Measurements from ENCODE around the gene BCL2L12. TPM values are rescaled to one million over a fixed set of nuclear protein-coding genes. Genes with fewer than 3 reads are reported as not detected.
A peak's percentile ranks its signal among the peaks of the same experiment; 100 is the strongest.

The BCL2L12 gene
- total and polyA plus RNA-seq, 10 donors: 7.8 to 36.7 (median 21.7) TPM

DNA sequence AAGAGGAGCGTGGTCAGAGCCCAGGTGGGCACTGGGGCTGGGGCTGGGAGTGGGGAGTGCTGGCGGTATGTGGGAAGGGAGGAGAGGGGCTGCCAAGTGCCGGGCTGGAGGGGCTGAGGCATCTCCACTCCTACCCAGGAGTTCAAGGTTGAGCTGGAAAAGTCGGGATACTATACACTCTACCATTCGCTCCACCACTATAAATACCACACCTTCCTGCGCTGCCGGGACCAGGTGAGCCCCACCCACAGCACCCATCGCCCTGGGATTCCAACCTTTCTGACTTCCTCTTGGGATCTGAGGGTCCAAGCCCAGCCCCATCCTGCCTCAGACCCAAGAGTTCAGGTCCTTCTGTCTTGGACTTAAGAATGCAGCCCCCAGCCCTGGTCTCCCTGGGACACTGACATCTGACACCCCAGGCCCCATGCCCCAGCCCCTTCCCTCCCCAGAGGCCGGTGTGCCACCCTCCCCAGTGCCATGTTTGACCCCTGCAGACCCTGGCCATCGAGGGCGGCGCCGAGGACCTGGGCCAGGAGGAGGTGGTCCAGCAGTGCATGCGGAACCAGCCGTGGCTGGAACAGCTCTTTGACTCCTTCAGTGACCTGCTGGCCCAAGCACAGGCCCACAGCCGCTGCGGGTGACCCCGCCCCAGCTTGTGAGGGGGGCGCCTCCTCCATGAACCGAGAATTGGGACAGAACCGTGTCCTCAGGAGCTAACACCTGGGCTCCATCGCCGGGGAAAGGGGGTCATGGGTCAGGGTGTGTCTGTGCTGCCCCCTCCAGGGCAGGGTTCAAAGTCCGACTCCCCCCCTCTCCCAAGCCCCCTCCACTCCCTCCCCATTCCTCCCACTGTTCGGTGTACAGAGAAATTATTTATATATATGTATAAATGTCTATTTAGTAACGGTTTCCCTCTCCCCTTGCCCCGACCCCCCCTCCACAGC is 40.5 kb upstream of the BCL2L12 start:
- intact Hi-C loops (cut with DNase I; ENCODE audit: low total_unique reads): no loop called here
- H3K36me3 ChIP-seq: peaks cover 0 to 85% (median 38%) of the 10 kb centered on the region in 6 donors
- DNase-seq: no peak
- H3K27me3 ChIP-seq (replicated peaks in 1 of 7): no peaks in the 10 kb centered on the region
- TF ChIP-seq POLR2A (IDR thresholded peaks at IDR 0.05): no peak
- peak in 1 of 3 donors; percentile 10 for TF ChIP-seq POLR2AphosphoS5 (IDR thresholded peaks at IDR 0.05)
- H3K27ac ChIP-seq: no peak overlapping the region
- H3K4me1 ChIP-seq: peaks cover 0 to under 1% (median 0%) of the 10 kb centered on the region in 6 donors
- H3K9me3 ChIP-seq: no peaks in the 10 kb centered on the region
- H3K4me3 ChIP-seq: no peak overlapping the region
- WGBS, 5 donors: 89 to 94% (median 90%) methylated on average over 12 to 27 of the region's 27 CpGs

DNA sequence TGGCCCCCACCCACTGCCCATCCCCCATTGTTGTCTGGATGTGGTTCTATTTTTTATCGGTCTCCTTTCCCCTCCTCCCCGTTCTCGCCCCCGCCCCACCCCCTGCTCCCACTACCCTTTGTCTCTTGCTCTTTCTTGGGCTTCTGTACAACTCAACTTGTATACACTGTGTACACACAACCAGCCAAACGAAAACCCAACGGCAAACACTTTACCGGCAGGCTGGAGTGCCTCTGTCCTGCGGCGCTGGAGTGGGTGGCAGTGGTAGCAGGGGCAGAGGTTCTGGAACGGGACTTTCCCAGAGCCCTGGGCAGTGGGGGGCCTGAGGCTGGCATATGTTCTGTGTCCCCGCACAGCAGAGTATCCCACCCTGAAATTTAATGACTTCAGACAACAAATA is 39.5 kb upstream of the BCL2L12 start:
- intact Hi-C loops (cut with DNase I; ENCODE audit: low total_unique reads): no loop called here
- H3K27me3 ChIP-seq (replicated peaks in 1 of 7): no peaks in the 10 kb centered on the region
- WGBS, 5 donors: 88 to 94% (median 90%) methylated on average over 11 of the region's 11 CpGs

DNA sequence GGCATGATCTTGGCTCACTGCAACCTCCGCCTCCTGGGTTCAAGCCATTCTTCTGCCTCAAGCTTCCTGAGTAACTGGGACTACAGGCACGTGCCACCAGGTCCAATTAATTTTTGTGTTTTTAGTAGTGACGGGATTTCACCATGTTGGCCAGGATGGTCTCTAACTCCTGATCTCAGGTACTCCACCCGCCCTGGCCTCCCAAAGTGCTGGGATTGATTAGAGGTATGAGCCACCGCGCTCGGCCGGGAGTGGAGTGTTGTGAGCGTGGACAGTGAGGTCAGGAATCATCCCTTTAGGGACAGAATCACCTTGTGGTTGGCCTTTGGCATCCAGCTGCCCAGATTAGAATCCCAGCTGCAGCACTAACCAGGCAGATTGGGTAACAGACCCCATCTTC is 36.1 kb upstream of the BCL2L12 start:
- whole genome bisulfite sequencing, 5 donors: 92 to 96% (median 94%) methylated on average over 9 of the region's 9 CpGs
- peaks cover 0 to 48% (median 23%) of the 10 kb centered on the region in 6 donors for H3K36me3 ChIP-seq
- peak overlapping the region in 2 of 8 donors; percentile 3 to 8 for H3K27ac ChIP-seq
- H3K9me3 ChIP-seq: no peaks in the 10 kb centered on the region
- intact Hi-C loops (cut with DNase I; ENCODE audit: low total_unique reads): no loop called here
- peaks cover 0 to 40% (median 9%) of the 10 kb centered on the region in 6 donors for H3K4me1 ChIP-seq
- TF ChIP-seq, protein P1, sequence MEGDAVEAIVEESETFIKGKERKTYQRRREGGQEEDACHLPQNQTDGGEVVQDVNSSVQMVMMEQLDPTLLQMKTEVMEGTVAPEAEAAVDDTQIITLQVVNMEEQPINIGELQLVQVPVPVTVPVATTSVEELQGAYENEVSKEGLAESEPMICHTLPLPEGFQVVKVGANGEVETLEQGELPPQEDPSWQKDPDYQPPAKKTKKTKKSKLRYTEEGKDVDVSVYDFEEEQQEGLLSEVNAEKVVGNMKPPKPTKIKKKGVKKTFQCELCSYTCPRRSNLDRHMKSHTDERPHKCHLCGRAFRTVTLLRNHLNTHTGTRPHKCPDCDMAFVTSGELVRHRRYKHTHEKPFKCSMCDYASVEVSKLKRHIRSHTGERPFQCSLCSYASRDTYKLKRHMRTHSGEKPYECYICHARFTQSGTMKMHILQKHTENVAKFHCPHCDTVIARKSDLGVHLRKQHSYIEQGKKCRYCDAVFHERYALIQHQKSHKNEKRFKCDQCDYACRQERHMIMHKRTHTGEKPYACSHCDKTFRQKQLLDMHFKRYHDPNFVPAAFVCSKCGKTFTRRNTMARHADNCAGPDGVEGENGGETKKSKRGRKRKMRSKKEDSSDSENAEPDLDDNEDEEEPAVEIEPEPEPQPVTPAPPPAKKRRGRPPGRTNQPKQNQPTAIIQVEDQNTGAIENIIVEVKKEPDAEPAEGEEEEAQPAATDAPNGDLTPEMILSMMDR (IDR thresholded peaks at IDR 0.05 in 8 of 11, conservative IDR thresholded peaks at IDR 0.05 in 3 of 11): no peak
- peak in 1 of 3 donors; percentile 32 for TF ChIP-seq POLR2AphosphoS5 (IDR thresholded peaks at IDR 0.05)
- no peak for TF ChIP-seq POLR2A (IDR thresholded peaks at IDR 0.05)
- no peak overlapping the region for H3K4me3 ChIP-seq
- no peaks in the 10 kb centered on the region for H3K27me3 ChIP-seq (replicated peaks in 1 of 7)
- no peak for DNase-seq

More for the DNA sequence above, 39.5 kb upstream of the BCL2L12 start:
- Histone ChIP-seq H3K9me3 (no peaks in the 10 kb centered on the region), H3K4me1 (peaks cover 0 to 10% (median 3%) of the 10 kb centered on the region in 6 donors), H3K27ac (no peak overlapping the region), H3K4me3 (no peak overlapping the region), H3K36me3 (peaks cover 0 to 75% (median 35%) of the 10 kb centered on the region in 6 donors)
- no peak for DNase-seq
- TF ChIP-seq, protein P1 (IDR thresholded peaks at IDR 0.05 in 8 of 11, conservative IDR thresholded peaks at IDR 0.05 in 3 of 11): no peak
- TF ChIP-seq POLR2A (IDR thresholded peaks at IDR 0.05) (no peak), POLR2AphosphoS5 (IDR thresholded peaks at IDR 0.05) (no peak)

DNA sequence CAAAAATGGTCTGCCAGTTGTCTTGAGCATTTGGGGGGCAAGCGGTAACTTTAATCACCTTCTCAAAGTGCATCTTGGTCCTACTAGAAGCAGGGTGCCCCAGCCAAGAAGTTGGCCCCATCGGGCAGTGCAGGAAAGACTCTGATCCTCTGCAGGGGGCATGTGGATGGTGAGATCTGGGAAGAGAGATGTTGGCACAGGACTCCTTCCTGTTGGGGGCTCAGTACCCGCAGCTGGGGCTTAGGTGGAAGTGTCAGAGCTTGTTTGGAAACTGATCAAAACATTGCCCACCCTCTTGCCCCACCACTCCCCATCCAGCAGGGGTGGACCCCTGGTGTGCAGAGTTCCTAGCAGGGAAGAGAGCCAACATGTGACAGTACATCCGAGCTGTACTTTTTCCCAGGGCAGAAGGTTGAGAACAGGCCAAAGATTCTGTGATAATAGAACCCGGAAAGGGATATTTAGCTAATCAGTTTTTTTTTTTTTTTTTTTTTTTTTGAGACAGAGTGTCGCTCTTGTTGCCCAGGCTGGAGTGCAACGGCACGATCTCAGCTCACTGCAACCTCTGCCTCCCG is 34.6 kb upstream of the BCL2L12 start:
- H3K9me3 ChIP-seq: no peaks in the 10 kb centered on the region
- DNase-seq: no peak
- peaks cover 0 to 37% (median 9%) of the 10 kb centered on the region in 6 donors for H3K36me3 ChIP-seq
- no peaks in the 10 kb centered on the region for H3K27me3 ChIP-seq (replicated peaks in 1 of 7)
- H3K4me1 ChIP-seq: peaks cover 0 to 54% (median 18%) of the 10 kb centered on the region in 6 donors
- TF ChIP-seq POLR2A (IDR thresholded peaks at IDR 0.05) (no peak), POLR2AphosphoS5 (IDR thresholded peaks at IDR 0.05) (peak in 1 of 3 donors; percentile 19)
- TF ChIP-seq, protein P1 (IDR thresholded peaks at IDR 0.05 in 8 of 11, conservative IDR thresholded peaks at IDR 0.05 in 3 of 11): no peak
- 45 to 67% (median 48%) methylated on average over 9 of the region's 9 CpGs for WGBS, 5 donors
- intact Hi-C loops (cut with DNase I; ENCODE audit: low total_unique reads): no loop called here
- H3K27ac ChIP-seq: peak overlapping the region in 4 of 8 donors; percentile 25 to 61 (median 50)
- no peak overlapping the region for H3K4me3 ChIP-seq

Data from spleen (tissue), 11 donors.